Stimulated activated CD4-positive, alpha-beta T cell treated with anti-CD3 and anti-CD28 coated beads, Interleukin-15, amount 100 ng/mL, for 24 hours (primary cell): ENCODE measurements around the gene NPLOC4.

Source experiments
- DNase-seq: peaks from one replicate; pipeline ENCODE4 v3.0.0-alpha.2; 2020

Gene NPLOC4

GRCh38 chr17:81544281-81544974, 92.5 kb downstream of the NPLOC4 start:
- DNase-seq = no peak

DNA sequence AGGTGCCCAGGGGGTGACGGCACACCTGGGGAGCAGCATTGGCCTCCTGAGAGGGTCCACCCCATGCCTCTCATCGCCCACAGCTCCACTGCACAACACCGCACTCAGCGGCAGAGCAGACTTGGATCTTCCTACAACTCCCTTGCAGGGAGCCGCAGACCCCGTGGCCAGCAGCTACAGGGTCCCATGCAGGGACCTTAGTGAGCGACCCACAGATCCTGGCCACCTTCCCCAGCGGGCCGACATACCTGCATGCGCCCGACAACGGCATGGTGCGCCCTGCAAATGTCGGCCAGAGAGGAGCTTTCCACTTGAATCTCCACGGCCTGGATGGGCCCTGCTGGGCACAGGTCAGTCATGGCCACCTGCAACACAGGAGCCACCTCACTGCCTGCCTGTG, 93.2 kb downstream of the NPLOC4 start:
- no peak for DNase-seq

DNA sequence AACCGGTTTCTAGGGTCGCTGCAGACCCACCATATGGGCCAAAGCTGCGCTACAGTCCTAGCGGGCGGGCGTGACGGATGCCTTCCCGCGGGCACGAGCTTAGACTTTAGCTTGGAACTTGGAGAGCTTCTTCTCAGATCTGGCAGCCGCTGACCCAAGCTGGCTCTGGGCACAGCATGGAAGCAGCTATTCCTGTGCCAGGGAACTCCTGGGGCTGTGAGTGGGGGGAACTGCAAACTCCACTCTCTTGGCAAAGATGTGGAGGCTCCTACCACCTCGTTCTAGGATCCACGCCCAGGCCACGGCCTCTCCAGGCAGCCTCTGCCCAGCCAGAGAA, 93.6 kb downstream of the NPLOC4 start:
- no peak for DNase-seq

GRCh38 chr17:81542431-81543338, 94.2 kb downstream of the NPLOC4 start:
- DNase-seq = no peak

- DNase-seq = no peak
Observed at GRCh38 chr17:81541123-81541522, 95.8 kb downstream of the NPLOC4 start.

- DNase-seq = no peak
Observed at GRCh38 chr17:81540676-81541027, 96.3 kb downstream of the NPLOC4 start.

GRCh38 chr17:81539961-81540675, 96.8 kb downstream of the NPLOC4 start:
- no peak for DNase-seq

DNA sequence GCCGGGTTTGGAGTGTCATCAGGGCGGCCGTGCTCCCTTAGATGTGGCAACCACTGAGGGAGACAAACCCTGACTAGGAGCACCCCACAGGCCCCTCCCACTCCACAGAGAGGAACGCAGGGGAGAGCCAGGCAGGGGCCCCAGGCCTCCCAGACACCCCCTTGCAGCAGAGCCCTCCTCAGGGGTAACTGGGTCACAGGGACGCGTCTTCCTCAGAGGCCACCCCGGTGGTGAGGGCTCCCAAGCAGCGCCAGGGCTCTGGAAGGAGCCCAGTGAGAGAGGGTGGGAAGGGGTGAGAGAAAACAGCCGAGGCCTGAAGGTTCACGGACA, 97.4 kb downstream of the NPLOC4 start:
- DNase-seq = no peak

- no peak for DNase-seq
Observed at GRCh38 chr17:81538651-81539570, 98.0 kb downstream of the NPLOC4 start.

GRCh38 chr17:81537856-81538555, 98.9 kb downstream of the NPLOC4 start:
- DNase-seq = no peak

GRCh38 chr17:81537343-81537855, 99.5 kb downstream of the NPLOC4 start:
- peak; percentile 61 for DNase-seq

- DNase-seq = peak; percentile 35
Observed at GRCh38 chr17:81536299-81537290, 100.3 kb downstream of the NPLOC4 start.

DNA sequence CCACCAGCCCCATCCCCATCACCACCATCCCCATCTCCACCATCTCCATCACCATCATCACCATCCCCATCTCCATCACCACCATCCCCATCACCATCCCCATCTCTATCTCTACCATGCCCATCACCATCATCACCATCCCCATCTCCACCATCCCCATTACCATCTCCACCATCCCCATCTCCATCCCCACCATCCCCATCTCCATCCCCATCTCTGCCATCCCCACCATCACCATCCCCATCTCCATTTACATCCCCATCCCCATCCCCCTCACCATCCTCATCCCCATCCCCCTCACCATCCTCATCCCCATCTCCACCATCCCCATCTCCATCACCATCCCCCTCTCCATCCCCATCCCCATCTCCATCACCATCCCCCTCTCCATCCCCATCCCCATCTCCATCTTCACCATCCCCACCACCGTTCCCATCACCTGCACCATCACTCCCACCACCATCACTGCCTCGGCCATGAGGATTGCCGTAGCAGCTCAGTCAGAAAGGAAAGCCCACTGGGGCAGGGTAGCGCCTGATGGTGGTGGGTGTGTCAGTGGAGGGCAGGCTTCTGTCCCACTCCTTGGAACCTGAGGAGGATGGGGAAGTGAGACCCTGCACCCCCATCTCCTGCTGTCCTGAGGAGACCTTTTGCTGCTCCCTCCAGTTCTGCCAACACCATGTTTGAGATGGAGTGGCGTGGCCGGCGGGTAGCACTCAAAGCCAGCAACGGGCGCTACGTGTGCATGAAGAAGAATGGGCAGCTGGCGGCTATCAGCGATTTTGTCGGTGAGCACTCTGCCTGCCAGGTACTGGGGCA, 101.2 kb downstream of the NPLOC4 start:
- DNase-seq = no peak

- DNase-seq = no peak
Observed at GRCh38 chr17:81535007-81535328, 101.9 kb downstream of the NPLOC4 start.

- no peak for DNase-seq
Observed at GRCh38 chr17:81534157-81535006, 102.5 kb downstream of the NPLOC4 start.

DNA sequence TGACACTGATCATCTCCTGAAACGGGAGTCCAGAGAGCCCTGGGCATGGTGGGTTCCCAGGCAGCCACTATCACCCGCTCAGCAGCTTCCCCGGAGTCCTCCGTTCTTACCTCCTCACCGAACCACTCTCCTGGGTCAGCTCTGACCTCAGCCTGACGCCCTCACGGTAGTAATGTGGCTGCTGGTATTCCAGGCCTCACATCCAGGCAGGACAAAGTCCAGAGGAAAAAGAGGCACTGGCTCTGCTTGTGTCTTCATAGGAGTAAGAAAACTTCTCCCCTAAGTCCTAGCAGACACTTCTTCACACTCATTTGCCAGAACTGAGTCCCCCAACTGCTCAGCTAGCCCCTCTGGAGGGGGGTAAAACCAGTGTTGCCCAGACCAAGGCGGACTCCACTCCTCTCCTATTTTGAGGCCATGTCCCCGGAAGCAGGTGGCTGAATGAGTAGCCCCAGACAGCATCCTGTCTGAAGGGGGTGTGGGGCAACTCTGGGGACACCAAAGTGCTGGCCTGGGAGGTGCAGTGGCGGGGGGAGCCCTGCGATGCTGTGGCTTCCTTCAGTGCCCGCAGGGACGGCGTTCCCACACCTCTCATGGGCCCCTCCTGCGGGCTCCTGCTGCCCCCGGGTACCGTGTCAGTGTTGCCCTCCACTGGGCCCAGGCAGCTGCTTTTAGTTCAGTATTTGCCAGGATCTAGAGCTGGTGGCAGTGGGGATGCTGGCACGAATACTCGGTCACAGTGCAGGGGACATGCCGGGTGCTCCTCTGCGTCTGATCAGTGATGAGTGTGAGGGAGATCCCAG, 103.4 kb downstream of the NPLOC4 start:
- DNase-seq = no peak

- no peak for DNase-seq
Observed at GRCh38 chr17:81532490-81533287, 104.2 kb downstream of the NPLOC4 start.
